Esophagus muscularis mucosa (tissue), 4 donors: ENCODE data around the gene UBASH3B.

Experiments
- EP300 ChIP-seq: sonication (generic); formaldehyde crosslinking; IDR thresholded peaks from one replicate; pipeline ENCODE4 v1.6.1; 2017; ENCODE audit warnings: antibody characterized with exemption
- POLR2A ChIP-seq: fragments of 450-650 bp; IDR thresholded peaks from one replicate; pipeline ENCODE4 v1.6.1; 2017; ENCODE audit warnings: antibody characterized with exemption, moderate library complexity, mild to moderate bottlenecking, low read depth
- POLR2AphosphoS5 ChIP-seq, 2 donors: sonication (generic); formaldehyde crosslinking; IDR thresholded peaks; one replicate each; pipeline ENCODE4 v1.6.1; 2017; ENCODE audit warnings: antibody characterized with exemption in 2 of 2
- TF ChIP-seq, protein P1 (sequence below), 3 experiments: fragments of 200-600 bp in 2 of 3; fragments of 450-650 bp in 1 of 3; sonication (generic) in 2 of 3; IDR thresholded peaks; one replicate each; pipeline ENCODE4 v1.5.1; 2017 to 2019; ENCODE audit warnings: antibody characterized with exemption in 3 of 3, mild to moderate bottlenecking in 2 of 3, moderate library complexity in 1 of 3

DNA sequence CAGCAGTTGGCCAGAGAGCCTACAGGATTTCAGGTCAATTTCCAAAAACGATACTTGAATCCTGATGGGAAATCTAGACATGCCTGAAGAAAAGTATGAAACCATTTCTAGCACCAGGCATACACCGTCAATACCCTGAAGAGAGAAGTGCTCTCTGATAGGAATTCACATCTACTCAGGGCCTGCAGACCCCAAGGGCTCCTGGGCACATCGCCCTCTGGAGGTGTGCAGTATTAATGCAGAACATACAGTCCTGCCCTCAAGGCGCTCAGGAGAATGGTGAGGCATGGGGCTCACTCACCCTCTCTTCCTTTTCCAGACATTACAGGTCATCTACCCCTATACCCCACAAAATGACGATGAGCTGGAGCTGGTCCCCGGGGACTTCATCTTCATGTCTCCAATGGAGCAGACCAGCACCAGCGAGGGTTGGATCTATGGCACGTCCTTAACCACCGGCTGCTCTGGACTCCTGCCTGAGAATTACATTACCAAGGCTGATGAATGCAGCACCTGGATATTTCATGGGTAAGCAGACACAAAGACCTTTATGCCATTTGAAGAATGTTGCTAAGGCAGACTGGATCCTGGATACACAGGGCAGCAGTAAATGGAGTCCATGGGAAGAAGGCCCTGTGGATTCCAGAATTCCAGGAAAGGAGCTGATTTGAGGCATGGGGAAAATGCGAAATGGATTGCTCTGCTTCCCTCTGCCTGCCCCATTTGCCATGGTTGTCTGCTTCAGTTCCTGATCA, 133.4 kb downstream of the UBASH3B start:
- TF ChIP-seq, protein P1, sequence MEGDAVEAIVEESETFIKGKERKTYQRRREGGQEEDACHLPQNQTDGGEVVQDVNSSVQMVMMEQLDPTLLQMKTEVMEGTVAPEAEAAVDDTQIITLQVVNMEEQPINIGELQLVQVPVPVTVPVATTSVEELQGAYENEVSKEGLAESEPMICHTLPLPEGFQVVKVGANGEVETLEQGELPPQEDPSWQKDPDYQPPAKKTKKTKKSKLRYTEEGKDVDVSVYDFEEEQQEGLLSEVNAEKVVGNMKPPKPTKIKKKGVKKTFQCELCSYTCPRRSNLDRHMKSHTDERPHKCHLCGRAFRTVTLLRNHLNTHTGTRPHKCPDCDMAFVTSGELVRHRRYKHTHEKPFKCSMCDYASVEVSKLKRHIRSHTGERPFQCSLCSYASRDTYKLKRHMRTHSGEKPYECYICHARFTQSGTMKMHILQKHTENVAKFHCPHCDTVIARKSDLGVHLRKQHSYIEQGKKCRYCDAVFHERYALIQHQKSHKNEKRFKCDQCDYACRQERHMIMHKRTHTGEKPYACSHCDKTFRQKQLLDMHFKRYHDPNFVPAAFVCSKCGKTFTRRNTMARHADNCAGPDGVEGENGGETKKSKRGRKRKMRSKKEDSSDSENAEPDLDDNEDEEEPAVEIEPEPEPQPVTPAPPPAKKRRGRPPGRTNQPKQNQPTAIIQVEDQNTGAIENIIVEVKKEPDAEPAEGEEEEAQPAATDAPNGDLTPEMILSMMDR (IDR thresholded peaks at IDR 0.05): no peak
- no peak for TF ChIP-seq POLR2A
- TF ChIP-seq EP300: no peak
- TF ChIP-seq POLR2AphosphoS5 (IDR thresholded peaks at IDR 0.05): no peak
